Epithelial cell of proximal tubule (primary cell): ENCODE results near the gene PLPPR1. TPM values are rescaled to one million over a fixed set of nuclear protein-coding genes. Genes with fewer than 3 reads are reported as not detected.

Experiments
- DNase-seq: peaks from one replicate; pipeline ENCODE4 v3.0.0-alpha.2; 2011; ENCODE audit warnings: low read depth
- H3K4me3 ChIP-seq: 2 replicates; pipeline ENCODE4 v1.5.1; 2011; ENCODE audit warnings: low read depth, mild to moderate bottlenecking, low read length
- total RNA-seq: library from RNA; depleted of rRNA; stranded (reverse); fragments of >200 nt; gene quantifications from 2 replicates; pipeline ENCODE4 v1.2.3, GENCODE V29; 2015
- TF ChIP-seq, protein P1 (sequence below): conservative IDR thresholded peaks from 2 replicates; pipeline ENCODE4 v1.5.1; 2012; ENCODE audit warnings: low read depth, mild to moderate bottlenecking, low read length

Gene PLPPR1
- total RNA-seq, 1 donor from 2014 or later = not detected

DNA sequence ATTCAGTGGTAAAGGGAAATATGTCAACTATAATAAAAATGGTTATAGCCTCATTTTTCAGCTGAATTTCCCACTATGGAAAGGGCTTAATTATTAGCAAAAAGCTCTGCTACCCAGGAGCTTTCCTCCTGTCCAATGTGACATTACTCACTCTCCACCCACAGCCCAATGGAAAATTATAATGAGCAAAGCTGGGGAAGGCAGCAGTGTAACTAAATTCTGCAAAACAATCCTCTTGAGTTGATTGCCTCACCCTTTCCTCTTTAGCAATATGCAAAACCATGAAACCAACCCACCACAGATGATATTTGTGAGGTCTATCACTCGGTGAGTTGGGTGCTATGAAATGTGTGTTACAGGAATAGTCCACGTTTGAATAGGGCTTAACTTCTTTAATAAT, 14.0 kb upstream of the PLPPR1 start:
- H3K4me3 ChIP-seq = no peak overlapping the region
- DNase-seq = no peak
- TF ChIP-seq, protein P1, sequence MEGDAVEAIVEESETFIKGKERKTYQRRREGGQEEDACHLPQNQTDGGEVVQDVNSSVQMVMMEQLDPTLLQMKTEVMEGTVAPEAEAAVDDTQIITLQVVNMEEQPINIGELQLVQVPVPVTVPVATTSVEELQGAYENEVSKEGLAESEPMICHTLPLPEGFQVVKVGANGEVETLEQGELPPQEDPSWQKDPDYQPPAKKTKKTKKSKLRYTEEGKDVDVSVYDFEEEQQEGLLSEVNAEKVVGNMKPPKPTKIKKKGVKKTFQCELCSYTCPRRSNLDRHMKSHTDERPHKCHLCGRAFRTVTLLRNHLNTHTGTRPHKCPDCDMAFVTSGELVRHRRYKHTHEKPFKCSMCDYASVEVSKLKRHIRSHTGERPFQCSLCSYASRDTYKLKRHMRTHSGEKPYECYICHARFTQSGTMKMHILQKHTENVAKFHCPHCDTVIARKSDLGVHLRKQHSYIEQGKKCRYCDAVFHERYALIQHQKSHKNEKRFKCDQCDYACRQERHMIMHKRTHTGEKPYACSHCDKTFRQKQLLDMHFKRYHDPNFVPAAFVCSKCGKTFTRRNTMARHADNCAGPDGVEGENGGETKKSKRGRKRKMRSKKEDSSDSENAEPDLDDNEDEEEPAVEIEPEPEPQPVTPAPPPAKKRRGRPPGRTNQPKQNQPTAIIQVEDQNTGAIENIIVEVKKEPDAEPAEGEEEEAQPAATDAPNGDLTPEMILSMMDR = no peak

DNA sequence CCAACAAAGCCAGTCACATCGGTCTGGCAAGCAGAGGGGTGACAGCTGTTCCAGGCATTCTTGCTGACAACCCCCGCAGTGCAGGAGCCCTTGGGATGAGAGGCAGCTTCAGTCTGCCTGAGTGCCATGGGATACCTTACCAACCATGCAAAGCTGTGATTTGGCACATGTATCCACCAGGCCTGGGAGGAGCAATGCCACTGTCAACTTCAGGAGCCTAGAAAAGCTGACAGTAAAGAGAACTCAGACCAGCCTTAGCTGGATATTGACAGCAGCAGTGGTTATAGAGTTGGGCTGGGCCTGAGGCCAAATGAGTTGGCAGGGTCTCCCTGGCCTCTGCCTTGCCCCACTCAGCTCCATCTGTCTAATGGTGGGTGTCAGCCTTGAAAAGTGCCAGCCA, 10.1 kb upstream of the PLPPR1 start:
- TF ChIP-seq, protein P1 = no peak
- no peak for DNase-seq
- no peak overlapping the region for H3K4me3 ChIP-seq

DNA sequence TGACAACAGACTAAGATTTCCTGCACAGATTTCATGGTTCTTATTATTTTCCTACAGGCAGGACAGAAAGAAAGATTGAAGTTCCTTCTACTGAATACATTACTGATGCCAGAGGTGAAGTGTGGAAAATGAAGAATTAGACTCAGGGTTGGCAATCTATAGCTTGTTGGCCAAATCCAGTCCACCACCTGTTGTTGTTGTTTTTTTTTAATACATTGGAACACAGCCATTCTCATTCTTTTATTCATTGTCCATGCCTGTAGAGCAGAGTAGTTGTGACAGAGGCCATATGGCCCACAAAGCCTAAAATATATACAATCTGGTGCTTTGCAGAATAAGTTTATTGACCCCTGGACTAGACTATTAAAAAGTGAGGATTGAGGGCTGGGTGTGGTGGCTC, 5.8 kb upstream of the PLPPR1 start:
- H3K4me3 ChIP-seq = no peak overlapping the region
- no peak for DNase-seq
- TF ChIP-seq, protein P1 = no peak

DNA sequence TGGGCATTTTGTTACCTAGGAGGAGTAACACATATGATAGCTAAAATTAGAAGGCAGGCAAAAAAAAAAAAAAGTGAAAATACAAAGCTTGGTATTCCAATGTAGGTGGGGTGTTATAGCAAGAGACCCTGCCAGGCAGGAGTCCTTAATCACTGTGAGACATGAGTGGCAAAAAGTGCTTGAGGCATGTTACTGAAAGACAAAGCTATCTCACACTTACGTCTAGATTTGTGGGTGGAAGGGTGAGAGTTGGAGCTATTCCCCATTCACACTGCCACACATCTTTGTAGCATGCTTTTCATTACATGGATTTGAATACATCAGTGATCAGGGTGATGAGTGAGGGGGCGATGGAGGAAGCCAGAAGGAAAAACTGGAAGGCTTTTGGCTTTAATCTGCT, 2.6 kb upstream of the PLPPR1 start:
- TF ChIP-seq, protein P1 = no peak
- DNase-seq = no peak
- H3K4me3 ChIP-seq = no peak overlapping the region

DNA sequence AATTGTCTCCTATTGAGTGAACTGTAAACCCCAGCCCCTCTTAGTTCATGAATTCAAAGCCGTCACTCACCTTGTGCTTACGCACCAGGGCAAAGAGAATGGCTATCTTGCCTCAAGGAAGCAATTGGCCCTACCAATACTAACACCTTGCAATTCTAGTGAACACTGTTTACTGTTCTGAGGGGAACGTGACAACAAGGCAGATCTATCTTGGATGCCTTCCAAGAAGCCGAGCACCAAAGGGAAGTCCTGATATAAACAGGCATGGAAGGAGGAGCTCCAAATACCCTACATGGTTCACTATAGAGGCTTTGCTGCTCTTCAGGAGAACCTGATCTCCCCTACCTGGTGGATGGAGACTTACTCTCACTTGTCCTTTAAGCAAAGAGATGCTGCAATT, 1.7 kb upstream of the PLPPR1 start:
- no peak overlapping the region for H3K4me3 ChIP-seq
- TF ChIP-seq, protein P1 = no peak
- DNase-seq = no peak

DNA sequence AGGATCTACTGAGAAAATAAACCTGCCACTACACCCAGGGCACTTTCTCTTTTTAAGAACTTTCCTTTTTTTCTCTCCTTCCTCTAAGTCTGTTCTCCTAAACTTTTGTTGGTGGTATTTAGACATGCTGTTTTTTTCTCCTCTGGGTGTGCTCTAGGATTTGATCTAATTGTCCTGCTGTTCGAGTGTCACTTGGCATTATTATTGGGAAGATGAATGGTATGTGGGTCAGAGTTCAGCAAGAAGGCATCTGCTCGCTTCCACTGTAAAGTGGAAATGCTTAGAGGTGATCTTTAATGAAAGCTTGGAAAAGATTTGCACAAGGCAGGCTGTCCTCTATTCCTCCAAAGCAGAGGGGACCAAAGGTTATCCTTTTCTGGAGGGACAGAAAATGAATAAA, 1.3 kb upstream of the PLPPR1 start:
- DNase-seq = no peak
- H3K4me3 ChIP-seq = no peak overlapping the region
- TF ChIP-seq, protein P1 = no peak

DNA sequence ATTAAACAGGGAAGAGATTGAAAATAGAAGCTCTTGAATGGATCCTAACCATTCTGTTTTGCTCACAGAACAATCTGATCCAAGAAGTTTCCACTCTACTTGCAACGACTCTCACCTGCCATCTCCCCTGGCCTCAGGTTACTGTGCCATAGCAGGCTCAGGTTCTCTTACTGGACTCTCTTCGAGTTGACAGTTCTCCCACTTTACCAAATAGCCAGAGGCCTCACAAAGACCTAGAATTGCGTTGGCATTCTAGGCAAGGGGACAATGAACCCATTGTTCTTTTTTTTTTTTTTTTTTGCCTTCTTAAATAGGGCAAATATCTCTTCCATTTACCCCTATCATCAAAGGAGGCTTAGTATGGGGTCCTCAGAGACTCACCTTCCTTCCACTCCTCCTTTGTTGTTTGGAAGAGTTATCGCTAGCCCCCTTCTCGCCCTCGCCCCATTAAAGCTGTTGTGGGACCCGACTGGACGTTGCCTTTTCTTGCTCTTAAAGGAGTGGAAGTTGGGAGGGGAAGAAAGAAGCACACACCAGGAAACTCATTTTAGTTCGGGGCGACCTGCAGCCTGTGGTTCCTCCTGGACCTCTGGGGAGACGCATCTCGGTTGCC, 688 bp upstream of the PLPPR1 start:
- DNase-seq = no peak
- TF ChIP-seq, protein P1 = no peak
- H3K4me3 ChIP-seq = peak overlapping the region; percentile 63
